SK-N-SH (cell line): Measurements from ENCODE around the gene RAD23B. TPM values are rescaled to one million over a fixed set of nuclear protein-coding genes. Genes with fewer than 3 reads are reported as not detected.

Experiments used
- CTCF ChIA-PET: fragments of 300-600, 350-600 bp; formaldehyde crosslinking; extraction: SDS; loops from one replicate; lab custom pipeline; 2021; lab: Yijun Ruan, JAX
- POLR2A ChIA-PET: fragments of 350-600 bp; sonication (Branson Sonifier 250); formaldehyde crosslinking; extraction: SDS; loops from one replicate; lab custom pipeline; 2020; ENCODE audit warnings: antibody characterized with exemption, inconsistent platforms; lab: Yijun Ruan, JAX
- DNase-seq: peaks from one replicate; pipeline ENCODE4 v3.0.0; 2012
- H2AFZ ChIP-seq: fragments of 200-600 bp; sonication (generic); 2 replicates; pipeline ENCODE4 v1.8.1; 2016; ENCODE audit warnings: antibody characterized with exemption, mild to moderate bottlenecking, low read depth
- H3F3A ChIP-seq: fragments of 200-600 bp; sonication (generic); replicated peaks from 2 replicates; pipeline ENCODE3; 2016; ENCODE audit warnings: antibody characterized with exemption, mild to moderate bottlenecking; ENCODE audit not compliant: insufficient read depth
- H3K27ac ChIP-seq, 2 experiments: fragments of 200-500 bp in 1 of 2; fragments of 200-600 bp in 1 of 2; sonication (Bioruptor generic) in 1 of 2; sonication (generic), shearing (Covaris generic) in 1 of 2; 2 replicates each; pipeline versions ENCODE4 v1.5.1 to v1.6.1; 2014 to 2016; ENCODE audit warnings: low read depth in 2 of 2, inconsistent platforms in 1 of 2, low read length in 1 of 2, mild to moderate bottlenecking in 1 of 2, mixed read lengths in 1 of 2
- H3K27me3 ChIP-seq: fragments of 200-600 bp; sonication (generic), shearing (Covaris generic); 2 replicates; pipeline ENCODE4 v1.6.1; 2016; ENCODE audit warnings: mixed run types; ENCODE audit not compliant: insufficient read depth
- H3K36me3 ChIP-seq, 2 experiments: fragments of 200-500 bp in 1 of 2; fragments of 200-600 bp in 1 of 2; sonication (Bioruptor generic) in 1 of 2; sonication (generic) in 1 of 2; replicated peaks in 1 of 2; 2 replicates each; pipeline versions ENCODE3 to v1.5.1; 2014 to 2016; ENCODE audit warnings: low read length in 1 of 2, mild to moderate bottlenecking in 1 of 2; ENCODE audit not compliant: insufficient read depth in 2 of 2, control insufficient read depth in 1 of 2
- H3K4me1 ChIP-seq, 2 experiments: fragments of 200-500 bp in 1 of 2; fragments of 200-600 bp in 1 of 2; sonication (Bioruptor generic) in 1 of 2; sonication (generic), shearing (Covaris generic) in 1 of 2; 2 replicates each; pipeline versions ENCODE4 v1.5.1 to v1.6.1; 2014 to 2016; ENCODE audit warnings: low read depth in 1 of 2, low read length in 1 of 2, mixed run types in 1 of 2; ENCODE audit not compliant: insufficient read depth in 2 of 2, control insufficient read depth in 1 of 2
- H3K4me2 ChIP-seq: fragments of 200-600 bp; sonication (generic), shearing (Covaris generic); 2 replicates; pipeline ENCODE4 v1.6.1; 2017; ENCODE audit warnings: mixed run types
- H3K4me3 ChIP-seq, 2 experiments: fragments of 200-500 bp in 1 of 2; fragments of 200-600 bp in 1 of 2; sonication (Bioruptor generic) in 1 of 2; sonication (generic), shearing (Covaris generic) in 1 of 2; 2 replicates each; pipeline versions ENCODE4 v1.5.1 to v1.8.1; 2014 to 2016; ENCODE audit warnings: low read depth in 2 of 2, inconsistent platforms in 1 of 2, low read length in 1 of 2, mild to moderate bottlenecking in 1 of 2, mixed read lengths in 1 of 2, moderate library complexity in 1 of 2
- H3K79me2 ChIP-seq: fragments of 200-600 bp; sonication (generic); 2 replicates; pipeline ENCODE4 v1.8.1; 2017; ENCODE audit warnings: mild to moderate bottlenecking; ENCODE audit not compliant: insufficient read depth
- H3K9ac ChIP-seq: fragments of 200-600 bp; sonication (generic); 2 replicates; pipeline ENCODE4 v1.6.1; 2017; ENCODE audit warnings: mixed run types
- H3K9me2 ChIP-seq: fragments of 200-600 bp; sonication (generic); 2 replicates; pipeline ENCODE4 v1.6.1; 2017; ENCODE audit warnings: mixed run types
- H3K9me3 ChIP-seq: fragments of 200-600 bp; sonication (generic); 2 replicates; pipeline ENCODE4 v1.6.1; 2017; ENCODE audit warnings: mixed run types, mild to moderate bottlenecking, moderate library complexity
- H4K20me1 ChIP-seq: fragments of 200-600 bp; sonication (generic); 2 replicates; pipeline ENCODE4 v1.6.1; 2017; ENCODE audit warnings: mild to moderate bottlenecking, mixed run types; ENCODE audit not compliant: insufficient read depth
- CHD2 ChIP-seq: fragments of 150-350 bp; IDR thresholded peaks from 2 replicates; pipeline ENCODE4 v1.6.1; 2018; ENCODE audit warnings: low read length; ENCODE audit not compliant: partially characterized antibody
- EP300 ChIP-seq, 2 experiments: IDR thresholded peaks; 2 replicates each; pipeline versions ENCODE4 v1.4.0 to v1.6.1; 2012; ENCODE audit warnings: borderline replicate concordance in 1 of 2, low read depth in 1 of 2, low read length in 1 of 2
- EZH2phosphoT487 ChIP-seq: fragments of 200-600 bp; sonication (generic); IDR thresholded peaks from 2 replicates; pipeline ENCODE4 v1.6.1; 2017; ENCODE audit warnings: low read depth, mixed run types, mild to moderate bottlenecking, antibody characterized with exemption, moderate library complexity, borderline replicate concordance
- FOXM1 ChIP-seq: IDR thresholded peaks from 2 replicates; pipeline ENCODE4 v1.4.0; 2012; ENCODE audit warnings: low read depth, mild to moderate bottlenecking
- GATA2 ChIP-seq: sonication (generic); formaldehyde crosslinking; IDR thresholded peaks from 2 replicates; pipeline ENCODE4 v1.5.0; 2020; ENCODE audit warnings: mild to moderate bottlenecking, missing genetic modification reagents
- JUND ChIP-seq: IDR thresholded peaks from 2 replicates; pipeline ENCODE4 v1.4.0; 2012
- MEF2A ChIP-seq: IDR thresholded peaks from 2 replicates; pipeline ENCODE4 v1.4.0; 2012; ENCODE audit warnings: low read depth, borderline replicate concordance
- NFIC ChIP-seq: IDR thresholded peaks from 2 replicates; pipeline ENCODE4 v1.4.0; 2012; ENCODE audit warnings: borderline replicate concordance
- RXRA ChIP-seq: IDR thresholded peaks from 2 replicates; pipeline ENCODE4 v1.4.0; 2012; ENCODE audit warnings: low read depth, mild to moderate bottlenecking, borderline replicate concordance
- TCF12 ChIP-seq: IDR thresholded peaks from 2 replicates; pipeline ENCODE4 v1.4.0; 2012
- WGBS: methylation state at CpG from one replicate; pipeline ENCODE4 v1.1.6; 2017; ENCODE audit warnings: low lambda C conversion rate; 5-methylcytosine and 5-hydroxymethylcytosine counted together
- polyA plus RNA-seq, 3 experiments: library from polyadenylated mRNA; depleted of rRNA; stranded (reverse); fragments of >200 nt; gene quantifications; 2 replicates each; pipeline ENCODE4 v1.2.3, GENCODE V29; 2012
- TF ChIP-seq, protein P1 (sequence below): IDR thresholded peaks from 2 replicates; pipeline ENCODE4 v1.4.0; 2012; ENCODE audit warnings: low read depth, borderline replicate concordance
- TF ChIP-seq, protein P2 (sequence below): IDR thresholded peaks from 2 replicates; pipeline ENCODE4 v1.4.0; 2012; ENCODE audit warnings: low read depth
- TF ChIP-seq, protein P3 (sequence below): fragments of 150-350 bp; IDR thresholded peaks from 2 replicates; pipeline ENCODE4 v1.6.1; 2016; ENCODE audit warnings: mild to moderate bottlenecking, low read depth, low read length

RAD23B gene
- polyA plus RNA-seq, 1 of the 3 experiments (the other 2 are of a cell fraction): 62.9 TPM

DNA sequence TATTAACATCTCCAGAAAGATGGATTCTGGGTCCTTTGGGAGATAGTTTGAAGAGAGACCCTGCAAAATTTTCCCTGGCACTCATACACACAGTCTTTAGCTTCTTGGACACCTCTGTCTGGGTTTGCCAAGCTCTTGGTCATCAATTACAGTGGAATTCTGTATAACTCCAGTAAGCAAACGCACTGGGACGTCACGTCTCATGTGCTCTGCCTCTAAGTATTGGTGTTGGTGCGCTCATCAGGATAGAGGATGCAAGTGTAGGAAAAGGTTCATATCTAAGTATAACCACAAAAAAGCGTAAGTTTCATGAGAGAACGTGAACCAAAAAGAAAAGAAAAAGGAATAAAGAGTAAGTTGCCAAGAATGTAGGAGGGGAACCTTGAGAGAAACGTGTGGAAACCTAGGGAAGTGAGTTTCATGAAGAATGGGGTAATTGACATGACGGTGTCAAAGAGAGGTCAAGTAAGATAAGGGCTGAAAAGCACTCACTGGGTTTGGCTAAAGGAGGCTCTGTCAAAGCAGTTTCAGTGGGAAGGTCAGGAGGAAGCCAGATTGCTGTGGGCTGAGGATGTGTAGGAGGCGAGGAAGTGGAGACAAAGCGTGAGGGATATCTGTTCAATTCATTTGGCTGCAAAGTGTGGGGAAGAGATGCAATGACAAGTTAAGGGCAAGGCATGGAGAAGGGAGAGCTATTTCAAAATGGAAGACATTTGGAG lies 92.7 kb downstream of the RAD23B start:
- no peak overlapping the region for H3K4me2 ChIP-seq

GRCh38 chr9:107378006-107378405 lies 94.9 kb downstream of the RAD23B start:
- no peak overlapping the region for H3K9ac ChIP-seq
- H3K27ac ChIP-seq: no peak overlapping the region
- H3F3A ChIP-seq: no peaks in the 10 kb centered on the region
- no peaks in the 10 kb centered on the region for H4K20me1 ChIP-seq
- 35% methylated on average over 2 of the region's 2 CpGs for WGBS
- DNase-seq: no peak
- no peaks in the 10 kb centered on the region for H3K9me3 ChIP-seq
- H3K4me1 ChIP-seq: no peaks in the 10 kb centered on the region
- H3K27me3 ChIP-seq: no peaks in the 10 kb centered on the region
- H2AFZ ChIP-seq: no peak overlapping the region
- ChIA-PET POLR2A (no interaction called here), CTCF (no interaction called here)
- TF ChIP-seq NFIC: no peak
- TF ChIP-seq FOXM1: no peak
- no peak for TF ChIP-seq RXRA
- TF ChIP-seq MEF2A: no peak
- TF ChIP-seq TCF12: no peak
- TF ChIP-seq, protein P1, sequence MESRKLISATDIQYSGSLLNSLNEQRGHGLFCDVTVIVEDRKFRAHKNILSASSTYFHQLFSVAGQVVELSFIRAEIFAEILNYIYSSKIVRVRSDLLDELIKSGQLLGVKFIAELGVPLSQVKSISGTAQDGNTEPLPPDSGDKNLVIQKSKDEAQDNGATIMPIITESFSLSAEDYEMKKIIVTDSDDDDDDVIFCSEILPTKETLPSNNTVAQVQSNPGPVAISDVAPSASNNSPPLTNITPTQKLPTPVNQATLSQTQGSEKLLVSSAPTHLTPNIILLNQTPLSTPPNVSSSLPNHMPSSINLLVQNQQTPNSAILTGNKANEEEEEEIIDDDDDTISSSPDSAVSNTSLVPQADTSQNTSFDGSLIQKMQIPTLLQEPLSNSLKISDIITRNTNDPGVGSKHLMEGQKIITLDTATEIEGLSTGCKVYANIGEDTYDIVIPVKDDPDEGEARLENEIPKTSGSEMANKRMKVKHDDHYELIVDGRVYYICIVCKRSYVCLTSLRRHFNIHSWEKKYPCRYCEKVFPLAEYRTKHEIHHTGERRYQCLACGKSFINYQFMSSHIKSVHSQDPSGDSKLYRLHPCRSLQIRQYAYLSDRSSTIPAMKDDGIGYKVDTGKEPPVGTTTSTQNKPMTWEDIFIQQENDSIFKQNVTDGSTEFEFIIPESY: no peak
- TF ChIP-seq CHD2: no peak
- TF ChIP-seq JUND: no peak
- H3K4me3 ChIP-seq: no peak overlapping the region
- H3K4me2 ChIP-seq: no peak overlapping the region
- H3K79me2 ChIP-seq: no peaks in the 10 kb centered on the region
- H3K36me3 ChIP-seq: no peaks in the 10 kb centered on the region
- no peaks in the 10 kb centered on the region for H3K9me2 ChIP-seq

More for the DNA sequence above, 92.7 kb downstream of the RAD23B start:
- ChIA-PET CTCF (no interaction called here), POLR2A (no interaction called here)
- Histone ChIP-seq H3K4me1 (no peaks in the 10 kb centered on the region), H3K27me3 (no peaks in the 10 kb centered on the region), H3K36me3 (no peaks in the 10 kb centered on the region), H4K20me1 (no peaks in the 10 kb centered on the region), H3K9me3 (no peaks in the 10 kb centered on the region), H3K27ac (no peak overlapping the region), H3F3A (no peaks in the 10 kb centered on the region), H3K79me2 (no peaks in the 10 kb centered on the region), H2AFZ (no peak overlapping the region), H3K9ac (no peak overlapping the region), H3K4me3 (no peak overlapping the region), H3K9me2 (no peaks in the 10 kb centered on the region)
- DNase-seq: no peak
- TF ChIP-seq, protein P2, sequence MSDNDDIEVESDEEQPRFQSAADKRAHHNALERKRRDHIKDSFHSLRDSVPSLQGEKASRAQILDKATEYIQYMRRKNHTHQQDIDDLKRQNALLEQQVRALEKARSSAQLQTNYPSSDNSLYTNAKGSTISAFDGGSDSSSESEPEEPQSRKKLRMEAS: no peak
- TF ChIP-seq EP300 (IDR thresholded peaks at IDR 0.05; ENCODE audit: borderline replicate concordance in 1 of 2, low read depth in 1 of 2, low read length in 1 of 2): no peak
- no peak for TF ChIP-seq TCF12
- TF ChIP-seq GATA2 (CRISPR knock-in tag): no peak
- TF ChIP-seq, protein P3, sequence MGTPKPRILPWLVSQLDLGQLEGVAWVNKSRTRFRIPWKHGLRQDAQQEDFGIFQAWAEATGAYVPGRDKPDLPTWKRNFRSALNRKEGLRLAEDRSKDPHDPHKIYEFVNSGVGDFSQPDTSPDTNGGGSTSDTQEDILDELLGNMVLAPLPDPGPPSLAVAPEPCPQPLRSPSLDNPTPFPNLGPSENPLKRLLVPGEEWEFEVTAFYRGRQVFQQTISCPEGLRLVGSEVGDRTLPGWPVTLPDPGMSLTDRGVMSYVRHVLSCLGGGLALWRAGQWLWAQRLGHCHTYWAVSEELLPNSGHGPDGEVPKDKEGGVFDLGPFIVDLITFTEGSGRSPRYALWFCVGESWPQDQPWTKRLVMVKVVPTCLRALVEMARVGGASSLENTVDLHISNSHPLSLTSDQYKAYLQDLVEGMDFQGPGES: no peak
- TF ChIP-seq EZH2phosphoT487: no peak
- 53% methylated on average over 10 of the region's 10 CpGs for WGBS

Other genes with a start within 250 kb of the RAD23B start
- gene KLF4, start 206.5 kb downstream of the RAD23B start, polyA plus RNA-seq (2012; rRNA removed): 5.3 and 7.2 TPM in 2 replicates